G401.6 (cell line): Measurements from ENCODE around the gene ZMYND12.

Experiments used
- FAIRE-seq: peaks from 2 replicates; lab custom pipeline; 2012; peaks lifted over from hg19 to GRCh38; lab: Jason Lieb, UNC

ZMYND12 gene

GRCh38 chr1:42392255-42392654 is 63.6 kb downstream of the ZMYND12 start:
- FAIRE-seq, result no peak

GRCh38 chr1:42386051-42386450 is 69.8 kb downstream of the ZMYND12 start:
- FAIRE-seq, result no peak

- FAIRE-seq, result no peak
Measured at GRCh38 chr1:42385283-42385682, 70.5 kb downstream of the ZMYND12 start.

- no peak for FAIRE-seq
Measured at GRCh38 chr1:42381280-42381673, 74.5 kb downstream of the ZMYND12 start.

GRCh38 chr1:42380586-42381279 is 75.1 kb downstream of the ZMYND12 start, which contains the start of gene RIMKLA:
TSS of gene RIMKLA (plus strand) at chr1:42380792. CDS start at chr1:42380935, 143 bp downstream.
- no peak for FAIRE-seq
